Activated CD8-positive, alpha-beta memory T cell treated with anti-CD3 and anti-CD28 coated beads, Interleukin-2, amount 50 U/mL, for 24 hours (primary cell): ENCODE measurements around the gene EZR.

ENCODE experiments used
- DNase-seq: peaks from one replicate; pipeline ENCODE4 v3.0.0-alpha.2; 2020; ENCODE audit errors: extremely low read depth

Gene EZR

DNA sequence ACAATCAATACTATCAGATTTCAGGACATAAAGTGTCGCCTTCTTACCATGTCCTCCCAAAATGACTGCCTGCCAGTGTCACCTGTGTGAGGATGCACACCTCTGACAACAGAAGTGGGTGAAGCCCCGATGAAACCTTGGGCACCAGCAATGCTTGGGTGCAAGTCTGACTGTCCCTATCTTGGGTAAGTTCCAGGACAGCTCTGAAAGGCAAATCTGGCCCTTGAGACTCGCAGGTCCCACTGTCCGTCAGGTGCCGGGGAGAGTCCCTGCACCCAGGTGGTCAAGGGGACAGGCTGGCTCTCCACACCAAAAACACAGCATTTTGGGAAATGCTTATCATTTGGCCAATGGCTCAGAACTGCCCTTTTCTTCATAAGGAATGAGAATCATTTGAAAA is 43.3 kb downstream of the EZR start:
- no peak for DNase-seq

GRCh38 chr6:158774717-158775449 is 44.3 kb downstream of the EZR start:
- no peak for DNase-seq

DNA sequence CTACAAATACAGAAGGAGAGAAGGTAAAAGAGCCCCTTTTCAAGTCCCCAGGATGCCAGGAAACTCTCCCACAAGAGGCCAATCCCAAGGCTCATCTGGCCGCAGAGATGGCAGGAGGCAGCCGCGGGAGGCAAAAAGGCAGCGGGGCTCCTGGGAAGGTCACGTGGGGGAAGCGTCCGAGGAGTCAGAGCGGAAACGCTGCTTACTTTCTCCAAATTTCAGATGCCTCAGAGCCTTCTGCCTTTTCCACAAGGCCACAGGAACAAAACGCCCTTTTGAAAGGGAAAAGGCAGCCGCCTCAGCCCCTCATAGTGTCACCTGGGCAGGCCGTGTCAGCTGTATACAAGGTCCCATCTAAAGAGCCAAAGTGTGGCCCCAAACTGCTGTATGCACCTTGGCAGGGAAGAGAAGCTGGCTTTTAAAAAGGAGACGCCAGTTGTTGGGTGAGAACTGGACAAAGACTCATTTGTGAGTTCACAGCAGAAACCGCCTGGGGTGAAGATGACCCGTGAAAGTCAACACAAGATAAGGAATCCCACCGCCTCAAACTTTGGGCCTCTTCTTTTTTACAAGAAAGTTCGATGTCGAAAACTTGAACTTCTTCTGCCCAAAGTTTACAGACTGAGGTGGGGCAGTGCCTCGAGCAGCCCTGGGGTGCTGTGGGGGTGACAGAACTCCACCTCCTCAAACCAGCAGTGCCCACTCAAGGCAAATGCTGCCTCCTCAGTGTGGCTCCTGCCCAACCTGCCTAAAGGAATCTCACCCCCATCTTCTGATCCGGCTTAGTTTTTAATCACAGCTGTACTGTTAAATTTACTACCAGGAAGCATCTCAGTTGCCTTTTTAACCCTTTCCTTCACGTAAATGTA is 45.4 kb downstream of the EZR start:
- no peak for DNase-seq

DNA sequence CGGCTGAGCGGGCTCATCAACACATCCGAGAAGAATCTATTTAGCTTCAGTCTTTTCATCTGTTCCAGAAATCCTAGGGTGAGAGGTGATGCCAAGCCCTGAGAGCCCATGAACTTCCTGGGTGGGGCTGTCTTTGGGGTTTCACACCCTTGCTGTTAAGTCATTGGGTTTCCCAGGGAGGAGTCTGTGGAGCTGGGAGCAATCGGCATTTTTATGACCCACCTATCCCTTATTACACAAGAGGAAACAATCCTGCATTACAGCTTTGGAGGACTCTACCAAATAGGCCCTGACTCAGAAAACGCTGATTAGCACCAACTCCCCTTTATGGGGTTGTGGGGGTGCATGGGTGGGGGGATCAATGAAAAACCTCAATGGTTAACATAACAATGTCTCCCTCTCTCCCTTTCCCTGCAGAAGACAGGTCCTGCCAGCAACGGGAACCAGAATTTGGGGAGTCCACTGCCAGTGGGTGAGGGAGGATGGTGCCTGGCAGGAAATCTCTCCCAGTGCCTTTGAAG is 46.3 kb downstream of the EZR start:
- no peak for DNase-seq

- no peak for DNase-seq
Measured at GRCh38 chr6:158772172-158772571, 47.0 kb downstream of the EZR start.

- DNase-seq = no peak
Measured at GRCh38 chr6:158771399-158772152, 47.6 kb downstream of the EZR start.

GRCh38 chr6:158770533-158771330 is 48.4 kb downstream of the EZR start:
- DNase-seq = no peak

DNA sequence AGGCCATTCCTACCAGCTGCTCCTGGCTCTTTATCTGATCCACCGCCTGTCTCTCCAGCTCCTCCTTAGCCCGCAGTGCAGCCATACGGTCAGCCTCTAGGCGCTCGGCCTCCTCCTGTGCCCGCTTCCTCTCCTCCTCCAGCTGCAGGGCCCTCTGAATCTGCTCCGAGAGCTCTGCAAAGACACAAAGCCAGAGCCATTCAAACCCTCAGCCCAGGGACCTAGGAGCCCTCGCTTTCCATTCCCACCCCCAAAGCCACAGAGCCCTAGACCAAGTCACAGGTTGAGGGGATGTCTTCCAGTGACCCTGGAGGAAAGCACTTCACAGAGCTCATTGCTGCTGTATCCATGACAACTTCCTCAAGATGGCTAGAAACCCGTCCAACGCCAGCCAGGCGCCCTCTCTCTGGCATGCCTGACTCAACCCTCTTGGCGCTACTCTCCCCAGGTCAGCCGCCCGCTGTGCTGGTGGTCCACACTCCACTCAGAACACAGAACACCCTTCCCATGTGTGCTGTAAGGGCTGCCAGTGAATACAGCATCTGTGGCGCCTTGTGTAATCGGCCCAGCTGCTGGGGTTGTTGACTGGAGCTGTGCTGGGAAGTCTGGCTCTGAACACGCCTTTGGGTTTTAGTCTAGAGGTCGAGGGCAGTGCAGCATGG is 49.3 kb downstream of the EZR start:
- DNase-seq = no peak

DNA sequence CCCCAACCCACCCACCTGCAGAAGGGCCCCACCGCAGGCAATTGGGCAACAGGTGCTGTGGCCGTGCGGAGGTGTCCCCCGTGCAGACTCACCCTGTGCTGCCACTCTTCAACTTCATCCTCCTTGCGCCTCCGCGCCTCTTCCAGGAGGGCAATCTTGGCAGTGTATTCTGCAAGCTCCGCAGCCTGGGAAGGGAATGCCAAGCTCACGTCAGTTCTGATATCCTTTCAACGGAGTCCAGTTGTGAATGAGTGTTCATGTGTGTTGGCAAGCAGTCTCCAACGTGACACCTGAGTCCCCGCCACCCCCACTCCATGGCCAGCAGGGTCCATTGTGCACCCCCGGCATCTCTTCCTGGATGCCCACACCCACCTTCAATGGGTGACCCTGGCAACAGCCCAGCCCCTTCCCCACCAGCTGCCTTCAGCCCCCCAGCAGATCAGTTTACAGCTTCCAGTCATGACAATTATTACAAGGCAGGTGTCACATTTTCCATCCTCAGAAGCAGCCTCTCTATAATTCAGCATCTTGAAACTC is 49.9 kb downstream of the EZR start:
- DNase-seq = no peak

DNA sequence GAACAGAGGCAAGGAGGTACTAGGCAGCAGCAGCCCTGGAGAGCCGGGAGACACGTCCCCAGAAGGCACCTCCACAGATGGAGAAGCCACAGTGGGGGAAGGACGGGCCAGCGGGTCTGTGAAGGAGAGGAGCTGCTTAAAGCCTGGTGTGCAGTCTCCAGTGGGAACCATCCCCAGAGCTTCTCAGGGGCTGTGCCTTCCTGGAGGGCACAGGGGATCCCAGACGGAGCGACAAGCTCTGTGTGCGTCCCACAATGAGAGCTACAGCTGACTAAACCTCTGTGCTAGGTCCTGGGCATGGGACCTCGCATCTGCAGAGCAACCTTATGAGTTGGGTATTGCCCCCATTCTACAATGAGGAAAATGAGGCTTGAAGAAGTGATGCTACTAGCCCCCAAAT is 50.7 kb downstream of the EZR start:
- no peak for DNase-seq

DNA sequence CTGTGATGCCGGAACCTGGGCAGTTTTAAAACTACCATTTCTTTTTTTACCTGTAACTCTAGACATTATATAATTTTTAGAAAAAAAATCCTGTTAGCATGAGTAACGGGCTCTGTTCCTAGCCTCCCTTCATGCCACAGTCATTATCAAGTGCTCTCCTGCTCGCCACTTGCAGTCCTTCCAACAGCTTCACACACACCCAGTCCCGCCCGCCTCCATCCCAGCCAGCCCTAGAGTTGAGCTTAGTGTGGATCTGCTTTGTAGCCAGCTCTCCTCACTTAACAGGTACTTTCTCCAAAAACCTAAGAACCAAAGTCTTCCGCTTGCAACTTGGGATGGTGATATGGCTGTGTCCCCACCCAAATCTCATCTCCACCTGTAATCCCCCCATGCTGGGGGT is 51.5 kb downstream of the EZR start:
- no peak for DNase-seq

GRCh38 chr6:158766621-158767455 is 52.3 kb downstream of the EZR start:
- DNase-seq = no peak

DNA sequence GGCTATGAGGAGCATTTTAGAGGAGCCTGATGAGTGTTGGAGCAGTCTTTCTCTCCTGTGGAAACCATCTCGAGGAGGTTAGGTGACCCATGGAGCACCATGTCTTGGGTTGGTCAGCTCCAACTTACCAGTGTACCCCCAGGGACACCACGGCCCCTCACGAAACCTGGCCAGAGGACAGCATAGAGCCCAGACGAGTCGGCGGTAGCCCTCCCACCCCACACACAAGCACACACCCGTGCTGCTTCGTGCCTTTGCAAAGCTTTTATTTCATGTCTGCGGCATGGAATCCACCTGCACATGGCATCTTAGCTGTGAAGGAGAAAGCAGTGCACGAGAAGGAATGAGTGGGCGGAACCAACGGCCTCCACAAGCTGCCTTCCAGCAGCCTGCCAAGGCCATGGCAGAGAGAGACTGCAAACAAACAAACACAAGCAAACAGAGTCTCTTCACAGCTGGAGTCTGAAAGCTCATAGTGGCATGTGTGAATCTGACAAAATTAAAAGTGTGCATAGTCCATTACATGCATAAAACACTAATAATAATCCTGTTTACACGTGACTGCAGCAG is 53.6 kb downstream of the EZR start:
- no peak for DNase-seq

DNA sequence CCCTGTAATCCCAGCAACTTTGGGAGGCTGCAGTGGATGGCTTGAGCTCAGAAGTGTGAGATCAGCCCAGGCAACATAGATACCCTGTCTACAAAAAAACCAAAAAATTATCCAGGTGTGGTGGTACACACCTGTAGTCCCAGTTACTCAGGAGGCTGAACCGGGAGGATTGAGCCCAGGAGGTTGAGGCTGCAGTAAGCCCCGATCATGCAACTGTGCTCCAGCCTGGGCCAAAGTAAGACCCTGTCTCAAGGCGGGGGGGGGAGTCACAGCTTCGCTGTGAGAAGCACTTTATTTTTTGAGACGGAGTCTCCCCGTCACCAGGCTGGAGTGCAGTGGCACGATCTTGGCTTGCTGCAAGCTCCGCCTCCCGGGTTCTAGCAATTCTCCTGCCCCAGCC is 54.2 kb downstream of the EZR start:
- no peak for DNase-seq

GRCh38 chr6:158764183-158764849 is 54.9 kb downstream of the EZR start:
- no peak for DNase-seq

GRCh38 chr6:158763434-158764182 is 55.6 kb downstream of the EZR start:
- no peak for DNase-seq

DNA sequence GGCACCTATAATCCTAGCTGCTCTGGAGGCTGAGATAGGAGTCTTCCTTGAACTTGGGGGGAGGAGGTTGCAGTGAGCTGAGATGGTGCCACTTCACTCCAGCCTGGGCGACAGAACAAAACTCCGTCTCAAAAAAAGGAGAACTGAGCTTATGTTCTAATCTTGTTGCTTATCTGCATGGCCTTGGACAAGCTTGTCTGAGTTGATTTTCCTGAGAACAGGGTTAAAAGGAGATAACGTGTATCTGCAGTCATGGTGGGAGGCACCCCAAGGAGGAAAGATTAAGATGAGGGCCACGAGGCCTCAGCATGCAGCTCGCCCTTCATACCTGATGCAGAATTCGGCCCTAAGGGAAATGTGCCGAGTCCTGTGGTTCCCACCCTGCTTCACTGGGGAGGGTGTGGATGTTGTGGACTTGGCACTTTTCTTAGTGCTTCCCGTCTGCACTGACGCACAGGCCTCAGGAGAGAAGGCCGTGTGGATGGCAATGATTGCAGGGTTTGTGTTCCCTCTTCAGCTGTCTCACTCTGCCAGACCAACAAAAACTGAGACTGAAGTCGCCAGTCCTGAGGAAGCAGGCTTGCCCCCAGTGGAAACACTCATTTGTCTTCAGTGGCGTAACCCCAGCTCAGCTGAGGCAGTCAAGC is 56.3 kb downstream of the EZR start:
- no peak for DNase-seq

DNA sequence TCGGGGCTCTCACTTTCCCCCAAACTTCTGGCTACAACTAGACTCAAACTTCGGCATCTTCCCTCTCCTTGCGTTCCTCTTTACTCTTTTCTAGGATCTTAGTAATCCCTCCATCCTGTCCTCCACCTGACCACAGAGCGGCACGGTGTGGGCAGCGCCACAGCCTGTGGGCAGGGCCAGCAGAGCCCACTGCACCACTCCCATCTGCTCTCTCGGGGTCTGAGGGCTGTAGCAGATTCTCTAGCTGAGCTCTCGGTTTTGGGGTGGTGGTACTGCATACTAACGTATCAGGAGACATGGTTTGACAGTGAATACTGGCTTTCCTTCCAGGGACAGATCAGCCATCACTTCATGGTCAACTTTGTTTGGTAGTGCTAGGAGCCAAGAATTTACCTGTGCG is 57.4 kb downstream of the EZR start:
- DNase-seq = no peak
